Endothelial cell of umbilical vein (primary cell): ENCODE data around the gene RPP30. TPM values are rescaled to one million over a fixed set of nuclear protein-coding genes. Genes with fewer than 3 reads are reported as not detected.
A peak's percentile ranks its signal among the peaks of the same experiment; 100 is the strongest.

ENCODE experiments used
- BruUV-seq: library from RNA; stranded (reverse); fragments of 400-500 nt; replicated peaks from 2 replicates; lab custom pipeline; 2021; lab: Mats Ljungman, UMichigan
- CTCF ChIA-PET: fragments of 300-600, 350-600 bp; sonication (Branson Sonifier 250); formaldehyde crosslinking; loops from one replicate; lab custom pipeline; 2021; ENCODE audit warnings: antibody characterized with exemption, inconsistent platforms; lab: Charles Lee
- POLR2A ChIA-PET: fragments of 300-600, 350-600 bp; sonication (Branson Sonifier 250); formaldehyde crosslinking; loops from one replicate; lab custom pipeline; 2021; ENCODE audit warnings: antibody characterized with exemption, inconsistent platforms; lab: Charles Lee
- DNase-seq: peaks from one replicate; pipeline ENCODE4 v3.0.0-alpha.2; 2011; ENCODE audit warnings: low read depth, low spot score
- FAIRE-seq: peaks from 2 replicates; lab custom pipeline; 2011; peaks lifted over from hg19 to GRCh38; lab: Jason Lieb, UNC
- H2AFZ ChIP-seq: 2 replicates; pipeline ENCODE4 v1.6.0; 2012; ENCODE audit warnings: low read depth, low read length, control low read depth, inconsistent platforms
- H3K27ac ChIP-seq: 2 replicates; pipeline ENCODE4 v1.5.1; 2011; ENCODE audit warnings: low read depth, mild to moderate bottlenecking, control low read depth, low read length, moderate library complexity; ENCODE audit not compliant: insufficient read depth
- H3K27me3 ChIP-seq, 2 experiments: 2 replicates each; pipeline versions ENCODE4 v1.6.0 to v1.6.1; 2011; ENCODE audit warnings: low read length in 2 of 2, mixed read lengths in 1 of 2; ENCODE audit not compliant: control insufficient read depth in 2 of 2, insufficient read depth in 2 of 2
- H3K36me3 ChIP-seq, 2 experiments: 2 replicates in 1 of 2; 3 replicates in 1 of 2; pipeline ENCODE4 v1.5.1; 2011; ENCODE audit warnings: low read length in 2 of 2, mild to moderate bottlenecking in 1 of 2, moderate library complexity in 1 of 2; ENCODE audit not compliant: control insufficient read depth in 2 of 2, insufficient read depth in 2 of 2; ENCODE audit errors: extremely low read depth in 1 of 2
- H3K4me1 ChIP-seq: 3 replicates; pipeline ENCODE4 v1.5.1; 2011; ENCODE audit warnings: mild to moderate bottlenecking, low read length; ENCODE audit not compliant: control insufficient read depth, insufficient read depth; ENCODE audit errors: extremely low read depth
- H3K4me2 ChIP-seq: 2 replicates; pipeline ENCODE4 v1.6.1; 2011; ENCODE audit warnings: low read length, control low read depth, mixed read lengths; ENCODE audit not compliant: insufficient read depth
- H3K4me3 ChIP-seq, 3 experiments: fragments of 200-600 bp in 1 of 3; sonication (generic), shearing (Covaris generic) in 1 of 3; replicated peaks in 1 of 3; 2 replicates each; pipeline ENCODE4 v1.5.1; 2011 to 2016; ENCODE audit warnings: control low read depth in 3 of 3, low read length in 3 of 3, mild to moderate bottlenecking in 2 of 3, inconsistent platforms in 1 of 3, low read depth in 1 of 3, moderate library complexity in 1 of 3; ENCODE audit not compliant: insufficient read depth in 1 of 3
- H3K79me2 ChIP-seq: 2 replicates; pipeline ENCODE4 v1.6.0; 2012; ENCODE audit warnings: low read length, inconsistent platforms; ENCODE audit not compliant: control insufficient read depth, insufficient read depth
- H3K9ac ChIP-seq: replicated peaks from 2 replicates; pipeline ENCODE3; 2011; ENCODE audit warnings: low read length, control low read depth; ENCODE audit not compliant: insufficient read depth; ENCODE audit errors: extremely low read depth
- H3K9me1 ChIP-seq: replicated peaks from 3 replicates; pipeline ENCODE4 v1.6.0; 2011; ENCODE audit warnings: mild to moderate bottlenecking, low read length; ENCODE audit not compliant: control insufficient read depth, insufficient read depth; ENCODE audit errors: extremely low read depth
- H3K9me3 ChIP-seq: replicated peaks from 2 replicates; pipeline ENCODE4 v1.5.1; 2012; ENCODE audit warnings: low read length, inconsistent platforms; ENCODE audit not compliant: control insufficient read depth, insufficient read depth
- H4K20me1 ChIP-seq: replicated peaks from 2 replicates; pipeline ENCODE3; 2011; ENCODE audit warnings: mild to moderate bottlenecking, low read length; ENCODE audit not compliant: control insufficient read depth, insufficient read depth; ENCODE audit errors: extremely low read depth
- EZH2 ChIP-seq: IDR thresholded peaks from 2 replicates; pipeline ENCODE4 v1.6.1; 2012; ENCODE audit warnings: borderline replicate concordance, low read depth, mild to moderate bottlenecking, moderate library complexity, low read length, inconsistent platforms; ENCODE audit not compliant: severe bottlenecking
- GATA2 ChIP-seq: IDR thresholded peaks from 2 replicates; pipeline ENCODE4 v1.7.0; 2011; ENCODE audit warnings: low read depth, mild to moderate bottlenecking, moderate library complexity, mixed read lengths, low read length; ENCODE audit not compliant: insufficient read length, insufficient read depth
- JUN ChIP-seq: IDR thresholded peaks from 2 replicates; pipeline ENCODE4 v1.6.1; 2011; ENCODE audit warnings: borderline replicate concordance, low read depth; ENCODE audit not compliant: insufficient read length, insufficient read depth
- MYC ChIP-seq: IDR thresholded peaks from one replicate; pipeline ENCODE4 v1.6.1; 2011; ENCODE audit warnings: mild to moderate bottlenecking, low read depth, low read length
- POLR2A ChIP-seq: IDR thresholded peaks from 2 replicates; pipeline ENCODE4 v1.6.1; 2012; ENCODE audit warnings: low read depth, mild to moderate bottlenecking, control low read depth, low read length
- POLR2AphosphoS5 ChIP-seq: IDR thresholded peaks from 2 replicates; pipeline ENCODE4 v1.6.1; 2012; ENCODE audit warnings: low read depth, mild to moderate bottlenecking, control low read depth, low read length, moderate library complexity; ENCODE audit not compliant: insufficient read depth
- dilution Hi-C: fragments of 300-500 bp; cut with MboI; formaldehyde crosslinking; loops from one replicate; pipeline ENCODE4 v1.15.0; 2019; ENCODE audit warnings: low sequenced_read_pairs; ENCODE audit not compliant: extremely low pct_ligation_motif_present
- intact Hi-C: fragments of 100-400 bp; cut with micrococcal nuclease; formaldehyde crosslinking; loops from one replicate; pipeline ENCODE4 v1.10.0; 2022
- polyA plus RNA-seq, 4 experiments: library from polyadenylated mRNA; depleted of rRNA in 3 of 4; stranded (reverse) in 3 of 4; unstranded in 1 of 4; fragments of >200 nt; gene quantifications; 2 replicates each; pipeline versions ENCODE4 v1.2.1 to v1.2.3, GENCODE V29; 2011 to 2012; ENCODE audit warnings: missing spikeins in 1 of 4
- total RNA-seq: library from RNA; stranded (reverse); gene quantifications from 2 replicates; pipeline ENCODE4 v1.2.3, GENCODE V29; 2021
- TF ChIP-seq, protein P1 (sequence below): IDR thresholded peaks from 2 replicates; pipeline ENCODE4 v1.6.1; 2011; ENCODE audit not compliant: insufficient read depth, insufficient read length
- TF ChIP-seq, protein P2 (sequence below), 2 donors: IDR thresholded peaks; 1 replicate in 1 of 2; 2 replicates in 1 of 2; pipeline ENCODE4 v1.5.1; 2011; ENCODE audit warnings: low read length in 2 of 2, mild to moderate bottlenecking in 2 of 2, moderate library complexity in 2 of 2, control low read depth in 1 of 2, inconsistent platforms in 1 of 2, low read depth in 1 of 2; ENCODE audit not compliant: insufficient read depth in 1 of 2; ENCODE audit errors: extremely low read depth in 1 of 2

RPP30 gene
- total and polyA plus RNA-seq, 2 donors (not counting 3 experiments of a cell fraction or from before 2014, with no cell fraction given): 21.1 to 47.8 TPM

DNA sequence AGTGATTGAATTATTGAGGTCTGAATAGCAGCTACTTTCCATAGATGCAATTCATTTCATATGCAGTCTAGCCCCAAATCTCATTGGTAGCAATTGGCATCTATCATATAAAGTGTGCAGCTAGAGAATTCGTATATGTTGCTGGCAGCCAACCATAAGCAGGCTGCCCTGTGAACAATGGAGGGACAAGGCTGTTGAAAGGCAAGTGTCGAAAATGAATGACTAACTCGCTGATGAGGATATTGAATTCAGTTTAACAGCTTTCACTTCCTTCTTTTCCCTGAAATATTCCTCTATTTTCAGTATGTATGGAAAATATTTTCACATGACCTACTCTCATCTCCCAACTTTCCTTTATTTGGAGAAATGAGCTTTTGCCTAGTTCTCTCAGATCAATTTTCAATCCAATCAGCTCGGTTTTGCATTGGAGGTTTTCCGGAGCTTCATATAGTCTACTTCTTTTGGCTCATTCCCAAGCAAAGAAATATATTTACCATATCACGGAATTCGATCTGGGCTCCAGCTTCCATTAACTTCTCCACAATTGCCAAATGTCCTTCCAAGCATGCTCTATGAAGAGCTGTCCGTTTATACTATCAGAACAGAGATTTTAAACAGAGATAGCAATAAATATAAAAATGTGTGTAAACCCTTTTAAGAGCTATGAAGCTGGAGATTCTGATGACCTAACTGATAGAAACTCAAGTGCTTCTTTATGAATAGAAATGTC lies 45.6 kb downstream of the RPP30 start:
- Histone ChIP-seq H2AFZ (no peak overlapping the region), H3K79me2 (peaks cover 50% of the 10 kb centered on the region), H4K20me1 (no peaks in the 10 kb centered on the region), H3K4me1 (peaks cover 53% of the 10 kb centered on the region), H3K4me2 (peak overlapping the region; percentile 98), H3K27me3 (no peaks in the 10 kb centered on the region), H3K9me1 (no peaks in the 10 kb centered on the region), H3K27ac (peak overlapping the region; percentile 82), H3K36me3 (peaks cover 15 to 47% of the 10 kb centered on the region in 2 experiments), H3K9ac (peak overlapping the region; percentile 94), H3K9me3 (no peaks in the 10 kb centered on the region), H3K4me3 (peak overlapping the region; percentile 52 to 98 (median 56))
- DNase-seq (peak; percentile 81), FAIRE-seq (peak; percentile 47)
- TF ChIP-seq JUN: peak; percentile 5
- peak; percentile 48 for TF ChIP-seq GATA2
- TF ChIP-seq POLR2AphosphoS5: no peak
- TSS peak; percentile 2 for BruUV-seq
- POLR2A ChIA-PET: interaction anchor here (0.7 to 4.9 kb wide), 8 partner anchors 13 to 333 kb away, joined by 3 to 48 read pairs (median 4); no protein-coding TSS in a partner anchor
- intact Hi-C loops: loop anchor here (2.0 kb wide), 2 partner anchors 13 to 303 kb away; partner anchors contain the start of gene PCGF5
- CTCF ChIA-PET: interaction anchor here (0.7 to 4.2 kb wide), 11 partner anchors 9 to 333 kb away, joined by 3 to 30 read pairs (median 4); no protein-coding TSS in a partner anchor
- dilution Hi-C loops: no loop called here

DNA sequence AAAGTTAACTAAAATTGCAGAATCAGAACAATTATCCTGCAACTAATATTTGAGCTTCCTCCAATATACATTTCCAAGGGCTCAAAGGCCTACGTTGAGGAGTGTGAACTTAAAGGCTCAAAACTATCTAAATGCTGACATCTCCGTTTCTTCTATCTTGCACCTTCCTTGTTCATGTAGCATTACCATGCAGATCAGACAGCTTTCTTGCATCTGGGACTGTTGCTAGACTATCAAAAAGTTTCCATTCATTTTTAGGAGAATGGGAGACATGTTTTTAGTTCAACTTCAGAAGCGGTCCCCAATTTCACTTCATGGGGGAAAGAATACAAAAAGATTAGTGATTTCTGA lies 46.2 kb downstream of the RPP30 start:
- CTCF ChIA-PET: interaction anchor here (1.0 to 4.2 kb wide), 6 partner anchors 9 to 333 kb away, joined by 3 to 30 read pairs (median 6); no protein-coding TSS in a partner anchor
- H2AFZ ChIP-seq: no peak overlapping the region
- peaks cover 52% of the 10 kb centered on the region for H3K4me1 ChIP-seq
- H3K9me1 ChIP-seq: no peaks in the 10 kb centered on the region
- BruUV-seq: no TSS peak
- DNase-seq (peak; percentile 36), FAIRE-seq (peak; percentile 4)
- H3K4me2 ChIP-seq: peak overlapping the region; percentile 98
- peak overlapping the region; percentile 94 for H3K9ac ChIP-seq
- TF ChIP-seq GATA2 (no peak), POLR2AphosphoS5 (no peak), EZH2 (no peak), JUN (no peak), MYC (no peak), POLR2A (peak; percentile 30)
- TF ChIP-seq, protein P1, sequence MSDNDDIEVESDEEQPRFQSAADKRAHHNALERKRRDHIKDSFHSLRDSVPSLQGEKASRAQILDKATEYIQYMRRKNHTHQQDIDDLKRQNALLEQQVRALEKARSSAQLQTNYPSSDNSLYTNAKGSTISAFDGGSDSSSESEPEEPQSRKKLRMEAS: no peak
- TF ChIP-seq, protein P2, sequence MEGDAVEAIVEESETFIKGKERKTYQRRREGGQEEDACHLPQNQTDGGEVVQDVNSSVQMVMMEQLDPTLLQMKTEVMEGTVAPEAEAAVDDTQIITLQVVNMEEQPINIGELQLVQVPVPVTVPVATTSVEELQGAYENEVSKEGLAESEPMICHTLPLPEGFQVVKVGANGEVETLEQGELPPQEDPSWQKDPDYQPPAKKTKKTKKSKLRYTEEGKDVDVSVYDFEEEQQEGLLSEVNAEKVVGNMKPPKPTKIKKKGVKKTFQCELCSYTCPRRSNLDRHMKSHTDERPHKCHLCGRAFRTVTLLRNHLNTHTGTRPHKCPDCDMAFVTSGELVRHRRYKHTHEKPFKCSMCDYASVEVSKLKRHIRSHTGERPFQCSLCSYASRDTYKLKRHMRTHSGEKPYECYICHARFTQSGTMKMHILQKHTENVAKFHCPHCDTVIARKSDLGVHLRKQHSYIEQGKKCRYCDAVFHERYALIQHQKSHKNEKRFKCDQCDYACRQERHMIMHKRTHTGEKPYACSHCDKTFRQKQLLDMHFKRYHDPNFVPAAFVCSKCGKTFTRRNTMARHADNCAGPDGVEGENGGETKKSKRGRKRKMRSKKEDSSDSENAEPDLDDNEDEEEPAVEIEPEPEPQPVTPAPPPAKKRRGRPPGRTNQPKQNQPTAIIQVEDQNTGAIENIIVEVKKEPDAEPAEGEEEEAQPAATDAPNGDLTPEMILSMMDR (IDR thresholded peaks at IDR 0.05; ENCODE audit: extremely low read depth in 1 of 2, insufficient read depth in 1 of 2, low read depth in 1 of 2, low read length in 2 of 2): no peak
- intact Hi-C loops (loop anchor here (2.0 kb wide), 2 partner anchors 13 to 303 kb away; partner anchors contain the start of gene PCGF5), dilution Hi-C loops (no loop called here)
- H3K79me2 ChIP-seq: peaks cover 50% of the 10 kb centered on the region
- POLR2A ChIA-PET: interaction anchor here (1.3 to 4.9 kb wide), 6 partner anchors 12 to 51 kb away, joined by 3 to 48 read pairs (median 4); no protein-coding TSS in a partner anchor
- no peaks in the 10 kb centered on the region for H3K27me3 ChIP-seq
- no peaks in the 10 kb centered on the region for H4K20me1 ChIP-seq
- peak overlapping the region; percentile 82 for H3K27ac ChIP-seq
- H3K9me3 ChIP-seq: no peaks in the 10 kb centered on the region
- H3K36me3 ChIP-seq: peaks cover 15 to 42% of the 10 kb centered on the region in 2 experiments
- H3K4me3 ChIP-seq: peak overlapping the region; percentile 52 to 98 (median 56)
